ENCODE data around the gene TUBB8B.
"Not testable (repeated sequence)": the region's sequence is repeated elsewhere in the genome, so short reads cannot be mapped to it uniquely, and the experiment has no call there.

- TF ChIP-seq POLR2AphosphoS5, POLR2A, CTCF (IDR thresholded peaks at IDR 0.05): not testable (repeated sequence)
These were observed 47.3 kb upstream of the TUBB8B start for GRCh38 chr18:96767-97131.

Measured in gastroesophageal sphincter (tissue), 3 donors.